Head of caudate nucleus (tissue), 42 donors: ENCODE data around the gene TGFA.
"Not testable (repeated sequence)": the region's sequence is repeated elsewhere in the genome, so short reads cannot be mapped to it uniquely, and the experiment has no call there.

ENCODE experiments used
- DNase-seq, 42 donors: peaks; one replicate each; pipeline versions ENCODE4 v3.0.0 to v3.0.0-alpha.2; 2020 to 2021; ENCODE audit warnings: mixed read lengths in 7 of 42
- intact Hi-C: fragments of 100-400 bp; cut with DNase I; formaldehyde crosslinking; loops from one replicate; pipeline ENCODE4 v1.15.0; 2022

The TGFA gene

DNA sequence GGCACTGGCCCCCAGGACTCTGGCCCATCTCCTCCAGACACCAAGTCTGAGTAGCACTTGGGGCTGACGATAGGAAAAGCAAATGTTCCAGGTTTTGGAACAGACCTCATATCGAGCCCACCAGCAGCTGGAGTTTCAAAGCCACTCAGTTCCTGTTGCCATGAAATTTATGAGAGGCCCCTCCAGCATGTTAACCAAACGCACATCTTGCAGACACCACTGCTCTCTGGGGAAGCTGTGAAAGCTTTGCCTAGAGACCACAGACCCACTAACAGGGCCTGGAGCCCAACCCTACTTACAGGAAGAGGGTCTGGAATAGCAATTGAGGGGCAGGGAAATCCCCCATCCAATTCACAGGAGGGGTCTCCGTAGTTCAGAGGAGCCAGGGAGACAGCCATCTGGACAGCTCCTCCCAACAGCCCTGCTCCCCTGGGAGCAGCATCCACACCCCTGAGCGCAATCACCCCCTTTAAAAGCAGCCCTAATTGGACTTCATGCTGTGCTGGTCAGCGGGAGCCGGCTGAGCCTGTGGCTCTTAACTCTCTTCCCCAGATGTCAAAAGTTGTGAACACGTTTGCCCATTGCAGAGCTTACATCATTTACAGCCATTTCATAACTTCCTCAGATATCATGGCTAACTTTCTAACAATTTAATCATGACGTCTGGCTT, 81.3 kb downstream of the TGFA start:
- intact Hi-C loops, result no loop called here
- peak in 1 of 42 donors; percentile 32 for DNase-seq

DNA sequence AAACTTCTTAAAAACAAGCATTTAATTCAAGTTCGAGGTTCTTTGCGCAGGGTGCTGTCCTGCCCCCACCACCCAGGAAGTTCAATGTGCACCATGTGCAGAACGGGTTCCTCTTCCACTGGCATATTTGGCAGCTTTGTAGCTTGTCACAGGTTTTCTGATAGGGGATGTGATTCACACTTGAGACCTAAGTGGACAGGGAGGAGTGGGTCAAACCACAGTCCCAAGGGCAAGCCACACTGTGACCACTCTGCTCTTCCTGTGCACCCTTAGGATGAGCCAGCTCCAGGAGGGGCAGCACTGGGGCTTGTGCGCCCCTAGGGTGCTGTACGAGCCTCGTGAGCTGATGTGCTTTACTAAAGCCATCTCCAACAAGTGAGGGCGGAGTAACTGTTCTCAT, 82.5 kb downstream of the TGFA start:
- intact Hi-C loops, result no loop called here
- DNase-seq, result peak in 7 of 42 donors; percentile 10 to 49 (median 23)

DNA sequence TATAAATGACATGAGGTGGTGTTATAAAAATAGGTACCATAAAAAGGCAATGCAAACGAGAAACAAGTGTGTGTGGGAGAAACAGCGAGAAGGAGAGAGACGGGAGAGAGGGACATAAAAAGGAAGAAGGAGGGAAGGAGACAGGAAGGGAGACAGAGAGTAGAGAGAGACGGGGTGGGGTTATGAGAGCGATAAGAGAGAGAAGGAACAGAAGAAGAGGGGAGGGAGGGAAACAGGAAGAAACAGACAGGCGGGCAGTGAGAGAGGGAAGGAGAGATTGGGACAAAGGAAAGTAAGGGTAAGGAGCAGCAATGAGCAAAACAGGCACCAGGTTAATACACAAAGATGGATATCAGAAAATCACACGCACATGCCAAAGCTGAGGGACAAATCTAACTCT, 83.7 kb downstream of the TGFA start:
- no peak for DNase-seq
- intact Hi-C loops, result no loop called here

DNA sequence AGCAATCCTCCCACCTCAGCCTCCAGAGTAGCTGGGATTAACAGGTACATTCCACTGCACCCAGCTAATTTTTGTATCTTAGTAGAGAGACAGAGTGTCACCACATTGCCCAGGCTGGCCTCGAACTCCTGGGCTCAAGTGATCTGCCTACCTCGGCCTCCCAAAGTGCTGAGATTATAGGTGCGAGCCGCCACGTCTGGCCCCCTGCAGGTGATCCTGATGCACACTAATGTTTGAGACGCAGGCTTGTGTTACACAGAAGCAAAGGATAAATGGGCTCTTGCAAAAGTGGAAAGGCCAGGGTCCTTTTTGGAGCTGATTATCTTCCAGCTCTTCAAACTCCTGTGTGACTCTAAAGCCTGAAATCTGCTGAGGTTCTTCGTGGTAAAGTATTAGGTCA, 84.2 kb downstream of the TGFA start:
- no peak for DNase-seq
- intact Hi-C loops, result no loop called here

DNA sequence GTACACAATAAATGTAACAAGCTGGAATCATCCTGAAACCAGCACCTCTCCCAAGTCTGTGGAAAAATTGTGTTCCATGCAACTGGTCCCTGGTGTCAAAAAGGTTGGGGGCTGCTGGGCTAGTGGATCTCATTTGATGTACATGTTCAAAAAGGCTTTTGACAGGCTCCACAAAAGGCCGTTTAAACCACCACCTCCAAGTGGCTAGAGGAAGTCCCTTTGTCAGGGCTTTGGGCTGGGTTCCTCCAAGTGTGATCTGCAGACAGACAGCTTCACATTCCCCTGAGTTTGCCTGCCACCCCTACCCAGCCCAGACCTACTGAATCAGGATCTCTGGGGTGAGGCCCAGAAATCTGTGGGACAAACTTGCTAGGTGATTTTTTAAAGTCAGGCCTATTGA, 84.7 kb downstream of the TGFA start:
- DNase-seq, result peak in 1 of 42 donors; percentile 8
- intact Hi-C loops, result no loop called here

DNA sequence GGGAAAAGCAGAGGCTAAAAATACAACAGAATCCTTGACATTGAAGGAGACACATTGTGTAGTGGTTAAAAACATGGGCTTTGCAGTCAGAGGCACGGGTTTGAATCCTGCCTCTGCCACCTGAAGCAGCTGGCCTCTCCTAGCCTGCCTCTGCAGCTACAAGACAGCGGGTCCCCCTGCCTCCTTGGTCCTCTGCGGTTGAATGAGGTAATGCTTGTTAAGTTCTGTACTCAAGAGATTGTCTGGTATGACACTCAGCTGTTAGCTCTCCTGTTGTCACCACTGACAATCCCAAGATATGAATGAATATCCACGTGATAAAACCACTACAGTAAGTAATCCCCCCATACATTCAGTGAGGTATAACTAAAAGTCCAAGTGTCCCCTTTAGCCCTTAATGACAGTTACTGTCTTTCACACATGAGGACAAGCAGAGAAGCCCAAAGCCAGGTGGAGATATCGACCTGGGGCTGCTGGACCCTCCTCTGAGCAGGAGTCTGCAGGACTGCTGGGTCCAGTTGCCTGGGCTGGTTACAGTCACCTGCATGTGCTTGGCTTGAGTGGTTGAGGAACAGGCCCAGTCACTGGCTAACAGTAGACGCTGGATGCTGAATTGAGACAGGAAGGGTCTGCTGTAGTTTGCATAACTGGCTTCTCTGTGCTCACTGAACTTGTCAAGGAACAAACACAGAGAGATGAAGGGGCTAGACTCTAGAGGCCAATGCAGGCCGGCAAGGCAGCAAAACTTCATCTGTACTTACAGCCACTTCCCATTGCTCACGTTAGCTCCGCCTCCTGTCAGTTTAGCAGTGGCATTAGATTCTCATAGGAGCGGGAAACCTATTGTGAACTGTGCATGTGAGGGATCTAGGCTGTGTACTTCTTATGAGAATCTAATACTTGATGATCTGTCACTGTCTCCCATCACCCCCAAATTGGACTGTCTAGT, 85.5 kb downstream of the TGFA start:
- intact Hi-C loops, result no loop called here
- no peak for DNase-seq

DNA sequence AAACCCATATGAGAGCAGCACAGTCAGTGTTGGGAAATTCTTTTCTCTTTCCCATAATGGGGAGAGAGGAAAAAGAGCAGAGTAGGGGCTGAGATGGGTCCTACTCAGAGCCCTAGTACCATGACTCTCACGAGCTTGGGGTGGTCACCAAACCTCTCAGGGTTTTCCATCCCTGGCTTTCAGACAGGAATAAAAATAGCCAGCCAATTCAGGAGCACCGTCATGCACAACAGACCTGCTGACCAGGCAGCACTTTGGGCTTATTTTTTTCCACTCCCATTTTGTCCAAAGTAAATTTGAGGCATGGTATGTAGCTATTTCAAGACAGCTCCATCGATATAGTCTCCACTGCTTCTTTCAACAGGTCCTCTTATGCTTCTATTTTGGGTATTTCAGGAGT, 86.4 kb downstream of the TGFA start:
- intact Hi-C loops, result no loop called here

DNA sequence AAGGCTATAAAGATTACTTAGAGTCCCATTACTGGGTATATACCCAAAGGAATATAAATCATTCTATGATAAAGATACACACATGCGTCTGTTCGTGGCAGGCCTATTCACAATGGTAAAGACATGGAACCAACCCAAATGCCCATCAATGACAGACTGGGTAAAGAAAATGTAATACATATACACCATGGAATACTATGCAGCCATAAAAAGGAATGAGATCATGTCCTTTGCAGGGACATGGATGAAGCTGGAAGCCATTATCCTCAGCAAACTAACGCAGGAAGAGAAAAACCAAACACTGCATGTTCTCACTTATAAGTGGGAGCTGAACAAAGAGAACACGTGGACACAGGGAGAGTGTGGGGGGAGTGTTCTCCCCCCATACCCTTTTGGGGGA, 87.0 kb downstream of the TGFA start:
- DNase-seq, intact Hi-C loops: not testable (repeated sequence)

More for the DNA sequence above, 86.4 kb downstream of the TGFA start:
- no peak for DNase-seq

DNA sequence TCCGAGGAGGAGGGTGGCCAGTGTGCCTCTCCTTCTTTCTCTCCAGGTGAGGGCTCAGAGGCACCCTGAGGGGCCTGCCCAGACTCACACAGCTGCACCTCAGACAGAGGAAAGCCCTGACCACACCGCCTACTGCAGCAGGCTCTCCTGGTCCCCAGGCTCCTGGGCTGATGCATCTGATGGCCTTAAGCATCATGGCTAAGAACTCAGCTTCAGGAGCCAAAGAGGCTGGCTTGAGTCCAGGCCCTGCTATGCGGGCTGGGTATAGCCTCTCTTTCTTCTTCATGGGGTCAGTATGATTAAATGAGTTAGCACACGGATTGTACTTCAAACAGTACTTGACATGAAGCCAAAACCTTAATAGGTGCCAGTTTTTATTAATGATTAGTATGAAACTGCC, 89.6 kb downstream of the TGFA start:
- DNase-seq, result no peak
- intact Hi-C loops, result loop anchor here (5.0 kb wide), 1 partner anchor 88 kb away; the partner anchor contains the start of gene TGFA

DNA sequence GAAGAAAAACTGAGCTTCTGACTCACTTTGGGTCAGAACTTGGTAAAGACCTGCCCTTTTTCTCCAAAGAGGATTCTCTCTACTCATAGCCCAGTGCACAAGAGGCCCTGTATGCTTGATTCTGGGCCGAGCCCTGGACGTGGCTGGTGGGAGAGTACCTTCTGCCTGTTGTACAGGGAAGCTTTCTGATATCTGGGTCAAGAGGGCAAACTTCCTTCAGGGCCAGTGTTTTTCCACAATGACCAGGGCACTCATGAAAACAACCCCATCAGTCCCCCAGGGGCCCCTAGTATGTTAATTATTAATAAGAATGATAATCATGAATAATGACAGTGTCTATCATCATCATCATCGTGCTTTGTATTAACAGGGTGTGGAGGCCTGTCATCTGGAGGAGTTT, 90.0 kb downstream of the TGFA start:
- no peak for DNase-seq
- intact Hi-C loops, result loop anchor here (5.0 kb wide), 1 partner anchor 89 kb away; the partner anchor contains the start of gene TGFA

DNA sequence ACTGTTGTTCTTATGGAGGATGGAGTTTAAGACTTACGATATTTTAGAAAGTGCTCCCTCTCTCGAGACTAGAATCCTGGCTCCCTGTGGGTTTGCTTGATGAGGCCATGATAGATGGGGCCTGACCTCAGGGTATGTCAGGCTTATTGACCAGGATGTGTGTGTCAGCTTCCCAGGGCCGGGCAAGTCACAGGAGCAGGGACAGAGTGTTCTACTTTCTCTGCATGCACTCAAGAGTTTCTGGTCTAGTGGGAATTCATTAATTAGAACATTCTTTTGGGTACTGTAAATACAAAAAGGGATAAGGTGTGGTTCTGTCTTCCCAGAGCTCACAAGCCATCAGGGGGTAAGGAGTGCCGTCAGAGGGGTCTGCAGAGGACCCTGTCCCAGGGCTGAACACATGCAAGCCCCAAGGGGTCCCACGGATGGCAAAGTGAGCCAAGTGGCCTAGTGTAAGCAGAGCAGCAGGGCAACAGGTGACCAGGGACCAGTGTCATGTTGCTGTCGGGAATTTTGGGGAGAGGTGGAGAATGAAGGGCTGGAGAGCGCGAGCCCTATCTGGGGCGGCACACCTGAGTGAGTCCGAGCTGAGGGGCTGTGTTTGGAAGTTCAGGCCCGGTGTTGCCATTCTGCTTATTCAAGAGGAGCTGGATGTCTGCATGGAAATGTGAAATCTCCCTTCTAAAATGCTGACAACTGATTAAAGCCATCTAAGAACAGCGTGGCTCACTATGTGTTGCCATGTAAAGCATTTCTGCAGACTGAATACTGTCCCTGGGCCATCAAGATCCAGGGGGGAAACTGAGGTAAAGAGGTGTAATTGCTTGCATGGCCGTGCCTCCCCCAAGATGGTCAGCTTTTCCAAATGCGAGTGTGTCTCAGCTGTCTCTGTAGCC, 91.4 kb downstream of the TGFA start:
- intact Hi-C loops, result loop anchor here (5.0 kb wide), 1 partner anchor 90 kb away; the partner anchor contains the start of gene TGFA

DNA sequence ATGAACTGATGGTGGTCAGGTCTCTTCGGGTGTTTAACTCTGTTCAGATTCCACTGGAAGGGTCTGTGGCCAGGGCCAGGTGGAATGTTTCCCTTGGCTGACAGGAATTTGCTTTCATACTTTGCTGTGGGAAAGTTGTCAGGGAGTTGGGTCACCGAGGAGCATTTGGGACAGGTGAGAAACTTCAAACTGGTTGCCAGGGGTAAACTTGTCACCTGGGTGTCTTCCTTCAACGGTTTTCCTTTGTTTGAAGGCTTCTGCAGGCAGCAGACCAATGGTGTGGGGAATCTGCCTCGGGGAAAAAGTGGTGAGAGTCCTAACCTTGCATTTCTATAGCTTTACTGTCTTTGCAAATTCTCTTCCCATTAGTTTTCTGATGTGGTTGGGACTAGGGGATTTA, 92.2 kb downstream of the TGFA start:
- intact Hi-C loops, result loop anchor here (5.0 kb wide), 1 partner anchor 91 kb away; the partner anchor contains the start of gene TGFA
- DNase-seq, result no peak

More for the DNA sequence above, 91.4 kb downstream of the TGFA start:
- no peak for DNase-seq

DNA sequence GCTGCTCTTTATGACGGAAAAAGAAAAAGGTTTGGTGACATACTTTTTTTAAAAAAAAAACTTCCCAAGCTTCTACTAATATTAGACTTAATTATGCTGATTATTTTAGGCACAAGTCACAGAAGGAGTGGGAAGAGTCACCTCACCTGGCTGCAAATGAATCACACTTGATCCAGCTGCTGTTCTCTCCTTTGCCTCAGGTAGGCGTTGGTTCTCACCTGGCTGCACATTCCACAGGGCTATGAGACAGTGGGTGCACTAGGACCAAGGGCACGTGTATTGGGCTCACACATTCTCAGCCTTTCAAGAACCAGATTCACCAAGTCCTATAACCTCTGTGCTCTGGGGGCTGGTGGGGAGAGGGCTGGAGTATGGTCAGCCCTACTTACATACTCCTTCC, 93.3 kb downstream of the TGFA start:
- peak in 27 of 42 donors; percentile 21 to 79 (median 43) for DNase-seq
- intact Hi-C loops, result loop anchor here (5.0 kb wide), 1 partner anchor 92 kb away; the partner anchor contains the start of gene TGFA

DNA sequence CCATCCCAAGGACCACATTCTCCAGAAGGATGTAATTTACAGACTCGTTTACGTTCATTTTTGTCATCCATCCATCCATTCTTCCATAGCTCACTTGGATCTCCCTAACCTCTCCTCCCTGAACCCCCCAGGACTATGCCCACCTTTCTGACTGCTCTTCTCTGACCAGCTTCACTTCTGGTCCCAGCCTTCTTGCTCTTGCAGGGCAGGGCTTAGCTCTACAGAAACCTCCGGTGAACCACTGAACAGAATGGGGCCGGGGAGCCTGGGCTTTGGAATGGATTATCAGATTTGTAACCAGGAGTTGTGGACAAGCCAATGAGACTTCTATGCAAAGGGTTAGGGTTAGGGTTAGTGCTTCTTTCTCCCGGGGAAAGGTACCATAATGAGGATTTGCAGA, 95.0 kb downstream of the TGFA start:
- peak in 3 of 42 donors; percentile 1 to 8 (median 5) for DNase-seq
- intact Hi-C loops, result no loop called here

DNA sequence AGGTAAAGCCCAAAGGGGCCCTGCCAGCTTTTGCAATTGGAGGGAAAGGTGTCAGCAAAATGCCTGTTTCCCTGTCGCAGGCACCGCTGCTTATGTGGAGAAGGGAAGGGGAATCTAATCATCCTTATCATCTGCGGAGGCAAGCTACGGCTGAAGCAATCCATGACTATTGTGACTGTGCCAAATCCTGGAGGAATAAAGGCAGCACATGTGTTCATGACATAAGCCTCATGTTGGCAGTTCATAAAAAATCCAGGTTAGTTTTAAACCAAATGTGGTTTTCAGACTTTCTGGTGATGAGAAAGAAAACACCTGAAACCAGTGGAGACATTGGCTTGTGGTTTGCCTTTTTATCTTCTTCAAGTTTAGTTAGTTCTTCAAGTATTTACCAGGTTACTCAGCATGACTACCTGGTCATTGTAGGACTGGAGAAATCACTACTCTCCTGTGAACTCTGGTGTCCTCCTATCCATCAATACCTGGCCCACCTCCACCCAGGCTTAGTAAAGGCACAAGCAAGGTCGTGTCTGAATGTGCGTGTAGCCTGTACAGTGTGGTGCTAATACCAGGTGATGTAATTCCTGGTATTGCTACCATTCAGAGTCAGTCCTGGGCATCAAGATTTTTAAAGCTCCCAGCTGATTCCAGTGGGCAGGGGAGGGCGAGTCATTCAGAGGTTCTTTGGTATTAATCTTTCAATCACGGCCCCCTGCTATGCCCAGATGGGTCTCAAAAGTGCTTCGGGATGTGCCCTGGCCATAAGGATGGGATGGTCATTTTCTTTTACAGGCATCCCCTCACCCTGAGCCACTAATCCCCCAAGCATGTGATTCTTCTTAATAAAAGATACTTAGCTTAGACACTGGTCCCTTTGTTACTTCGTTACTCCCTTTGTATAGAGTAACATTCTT, 96.8 kb downstream of the TGFA start:
- intact Hi-C loops, result no loop called here
- peak in 2 of 42 donors; percentile 7 to 29 for DNase-seq

DNA sequence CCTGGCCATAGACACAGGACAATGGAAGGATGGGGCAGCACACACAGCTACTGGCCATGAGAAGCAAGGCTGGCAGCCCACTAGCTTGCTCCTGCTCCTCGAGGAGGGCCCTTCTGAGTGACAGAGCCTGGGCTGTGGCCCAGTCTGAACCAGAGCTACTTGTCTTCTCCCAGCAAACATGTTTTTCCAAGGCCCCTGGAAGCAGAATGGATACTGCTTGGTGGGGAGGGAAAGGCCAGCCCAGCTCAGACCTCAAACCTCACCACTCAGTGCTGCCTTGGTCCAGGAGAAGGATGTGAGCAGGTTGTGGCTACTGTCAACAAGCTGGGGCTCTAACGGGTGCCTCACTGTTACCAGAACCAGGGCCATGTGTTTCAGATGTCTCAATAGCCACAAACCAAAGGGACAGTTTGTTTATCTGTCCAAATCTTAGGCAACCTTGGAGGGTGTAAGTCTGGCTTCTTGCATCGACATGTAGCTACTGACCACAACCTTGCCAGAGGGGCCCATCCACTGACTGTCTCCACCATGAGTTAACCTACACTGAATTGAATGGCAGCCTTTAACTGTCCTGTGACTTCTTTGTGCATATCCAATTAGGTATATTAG, 98.6 kb downstream of the TGFA start:
- intact Hi-C loops, result no loop called here

DNA sequence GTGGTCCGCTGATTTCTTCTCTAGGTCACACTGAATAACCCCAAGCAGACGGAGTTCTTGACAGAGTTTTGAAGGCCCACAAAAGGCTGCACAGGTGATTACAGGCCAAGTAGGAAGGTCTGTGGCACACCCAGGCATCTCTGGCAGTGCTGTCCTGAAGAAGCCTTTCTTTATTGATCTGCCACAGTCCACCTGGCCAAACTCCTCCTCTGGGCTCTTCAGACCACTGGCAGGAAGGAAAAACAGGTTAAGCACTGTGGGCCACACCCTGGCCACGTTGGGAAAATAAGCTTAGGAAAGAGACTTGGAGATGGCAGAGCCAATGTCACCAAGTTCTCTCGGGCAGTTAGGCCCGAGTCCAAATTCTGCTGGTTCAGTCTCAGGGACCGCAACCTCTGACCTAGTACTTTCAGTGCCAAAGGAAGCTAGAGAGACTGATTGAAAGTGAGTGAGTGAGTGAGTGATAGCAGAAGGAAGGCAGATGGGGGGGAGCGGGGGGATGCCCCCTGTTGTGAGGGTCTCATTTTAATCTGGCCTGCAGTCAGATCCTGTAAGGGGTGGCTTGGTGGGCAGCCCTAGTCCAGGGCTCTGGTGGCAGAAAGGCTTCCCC, 102.9 kb downstream of the TGFA start:
- intact Hi-C loops, result no loop called here
- peak in 1 of 42 donors; percentile 21 for DNase-seq

More for the DNA sequence above, 98.6 kb downstream of the TGFA start:
- peak in 2 of 42 donors; percentile 20 to 22 for DNase-seq
